Fibroblast of the conjunctiva (primary cell): Measurements from ENCODE around the gene AHCTF1.

Source experiments
- DNase-seq: peaks from one replicate; pipeline ENCODE4 v3.0.0-alpha.2; 2010; ENCODE audit warnings: low read depth

Gene AHCTF1, protein sequence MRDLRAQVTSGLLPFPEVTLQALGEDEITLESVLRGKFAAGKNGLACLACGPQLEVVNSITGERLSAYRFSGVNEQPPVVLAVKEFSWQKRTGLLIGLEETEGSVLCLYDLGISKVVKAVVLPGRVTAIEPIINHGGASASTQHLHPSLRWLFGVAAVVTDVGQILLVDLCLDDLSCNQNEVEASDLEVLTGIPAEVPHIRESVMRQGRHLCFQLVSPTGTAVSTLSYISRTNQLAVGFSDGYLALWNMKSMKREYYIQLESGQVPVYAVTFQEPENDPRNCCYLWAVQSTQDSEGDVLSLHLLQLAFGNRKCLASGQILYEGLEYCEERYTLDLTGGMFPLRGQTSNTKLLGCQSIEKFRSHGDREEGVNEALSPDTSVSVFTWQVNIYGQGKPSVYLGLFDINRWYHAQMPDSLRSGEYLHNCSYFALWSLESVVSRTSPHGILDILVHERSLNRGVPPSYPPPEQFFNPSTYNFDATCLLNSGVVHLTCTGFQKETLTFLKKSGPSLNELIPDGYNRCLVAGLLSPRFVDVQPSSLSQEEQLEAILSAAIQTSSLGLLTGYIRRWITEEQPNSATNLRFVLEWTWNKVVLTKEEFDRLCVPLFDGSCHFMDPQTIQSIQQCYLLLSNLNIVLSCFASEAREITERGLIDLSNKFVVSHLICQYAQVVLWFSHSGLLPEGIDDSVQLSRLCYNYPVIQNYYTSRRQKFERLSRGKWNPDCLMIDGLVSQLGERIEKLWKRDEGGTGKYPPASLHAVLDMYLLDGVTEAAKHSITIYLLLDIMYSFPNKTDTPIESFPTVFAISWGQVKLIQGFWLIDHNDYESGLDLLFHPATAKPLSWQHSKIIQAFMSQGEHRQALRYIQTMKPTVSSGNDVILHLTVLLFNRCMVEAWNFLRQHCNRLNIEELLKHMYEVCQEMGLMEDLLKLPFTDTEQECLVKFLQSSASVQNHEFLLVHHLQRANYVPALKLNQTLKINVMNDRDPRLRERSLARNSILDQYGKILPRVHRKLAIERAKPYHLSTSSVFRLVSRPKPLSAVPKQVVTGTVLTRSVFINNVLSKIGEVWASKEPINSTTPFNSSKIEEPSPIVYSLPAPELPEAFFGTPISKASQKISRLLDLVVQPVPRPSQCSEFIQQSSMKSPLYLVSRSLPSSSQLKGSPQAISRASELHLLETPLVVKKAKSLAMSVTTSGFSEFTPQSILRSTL (N-terminal part only)

DNA sequence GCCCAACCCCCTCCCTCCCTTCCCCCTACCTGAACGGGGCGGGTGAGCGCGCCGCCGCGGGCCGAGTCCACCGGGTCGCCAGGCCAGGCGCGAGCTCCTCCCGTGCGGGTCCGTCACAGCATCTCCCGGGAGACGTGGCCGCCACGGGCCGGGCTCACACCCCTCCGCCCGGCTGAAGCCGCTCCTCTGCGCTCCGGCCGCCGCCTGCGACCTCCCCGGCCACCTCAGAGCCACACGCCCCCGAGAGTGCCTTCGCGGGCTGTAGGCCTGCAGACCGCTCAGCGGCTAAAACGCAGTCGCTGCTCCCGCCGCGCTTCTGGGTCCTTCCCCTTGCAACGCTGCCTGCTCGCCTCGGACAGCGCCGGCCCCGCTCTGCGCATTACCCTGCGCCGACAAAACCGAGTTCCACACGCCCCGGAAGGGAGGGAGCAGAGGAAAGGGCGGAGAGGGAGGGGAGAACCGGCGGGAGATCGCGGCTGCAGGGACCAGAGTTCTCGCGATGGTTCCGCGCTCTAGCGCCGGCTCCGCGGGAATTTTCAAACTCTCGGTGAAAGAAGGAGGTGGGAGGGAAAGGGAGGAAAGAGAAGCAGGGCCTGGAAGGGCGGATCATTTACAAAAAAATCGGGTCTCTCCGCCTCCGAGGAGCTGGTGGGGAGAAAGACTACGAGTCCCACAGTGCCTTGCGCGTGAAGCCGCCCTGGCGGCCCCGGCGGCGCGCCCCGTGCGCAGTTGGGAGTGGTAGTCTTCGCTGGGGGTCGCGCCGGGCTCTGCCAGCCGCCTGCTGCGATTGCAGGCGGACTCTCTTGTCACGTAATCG lies at the start of gene AHCTF1:
Gene AHCTF1, minus strand, starts transcription at position 400 of the 817 bp plus-strand sequence. CDS start 13,578 bp downstream, outside the sequence.
- DNase-seq, result peak; percentile 96

GRCh38 chr1:246978785-246979184 lies 47.0 kb upstream of the AHCTF1 start:
- DNase-seq, result no peak

DNA sequence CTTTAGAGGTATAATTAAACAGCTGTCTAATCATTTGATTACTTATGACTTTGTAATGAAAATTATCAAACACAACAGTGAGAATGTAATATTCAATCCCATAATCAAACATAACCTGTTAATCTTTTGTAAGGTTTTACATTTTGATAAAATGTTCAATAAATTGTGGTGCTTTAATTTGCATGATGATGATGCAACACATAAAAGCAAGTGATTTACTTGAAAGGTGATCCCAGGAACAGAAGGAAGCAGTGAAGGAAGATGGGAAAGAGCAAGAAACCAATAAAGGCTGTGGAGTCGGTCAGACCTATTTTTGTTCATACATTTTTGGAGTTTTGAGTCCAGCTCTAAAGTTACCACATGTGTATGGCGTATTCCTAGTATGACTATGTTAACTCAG lies 46.5 kb upstream of the AHCTF1 start:
- no peak for DNase-seq

GRCh38 chr1:246971969-246972368 lies 40.2 kb upstream of the AHCTF1 start:
- DNase-seq, result no peak

DNA sequence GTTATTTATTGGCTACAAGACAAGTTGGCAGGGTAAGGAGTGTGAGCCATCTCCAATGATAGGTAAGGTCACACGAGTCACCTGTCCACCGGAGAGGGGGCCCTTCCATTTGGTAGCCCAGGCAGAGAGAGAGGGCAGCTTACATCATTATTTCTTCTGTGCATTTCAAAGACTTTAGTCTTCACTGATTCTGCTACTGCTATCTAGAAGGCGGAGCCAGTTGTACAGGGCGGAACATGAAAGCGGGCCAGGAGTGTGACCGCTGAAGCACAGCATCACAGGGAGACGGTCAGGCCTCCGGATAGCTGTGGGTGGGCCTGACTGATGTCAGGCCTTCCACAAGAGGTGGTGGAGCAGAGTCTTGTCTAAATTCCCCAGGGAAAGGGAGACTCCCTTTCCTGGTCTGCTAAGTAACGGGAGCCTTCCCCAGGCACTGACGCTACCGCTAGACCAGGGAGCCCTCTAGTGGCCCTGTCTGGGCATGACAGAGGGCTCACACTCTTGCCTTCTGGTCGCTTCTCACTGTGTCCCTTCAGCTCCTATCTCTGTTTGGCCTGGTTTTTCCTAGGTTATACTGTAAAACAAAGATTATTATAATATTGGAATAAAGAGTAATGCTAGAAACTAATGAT lies 39.5 kb upstream of the AHCTF1 start:
- DNase-seq, result no peak

DNA sequence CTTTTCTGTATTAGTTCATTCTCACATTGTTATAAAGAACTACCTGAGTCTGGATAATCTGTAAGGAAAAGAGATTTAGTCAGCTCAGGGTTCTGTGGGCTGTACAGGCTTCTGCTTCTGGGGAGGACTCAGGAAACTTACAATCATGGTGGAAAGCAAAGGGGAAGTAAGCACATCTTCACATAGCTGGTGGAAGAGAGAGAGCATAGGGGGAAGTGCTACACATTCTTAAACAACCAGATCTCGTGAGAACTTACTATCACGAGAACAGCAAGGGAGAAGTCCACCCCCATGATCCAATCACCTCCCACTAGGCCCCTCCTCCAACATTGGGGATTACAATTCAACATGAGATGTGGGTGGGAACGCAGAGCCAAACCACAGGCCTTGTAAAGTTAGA lies 37.9 kb upstream of the AHCTF1 start:
- DNase-seq, result no peak

GRCh38 chr1:246966502-246966901 lies 34.8 kb upstream of the AHCTF1 start:
- no peak for DNase-seq

- DNase-seq, result no peak
Measured at GRCh38 chr1:246959944-246960693, 28.4 kb upstream of the AHCTF1 start.

DNA sequence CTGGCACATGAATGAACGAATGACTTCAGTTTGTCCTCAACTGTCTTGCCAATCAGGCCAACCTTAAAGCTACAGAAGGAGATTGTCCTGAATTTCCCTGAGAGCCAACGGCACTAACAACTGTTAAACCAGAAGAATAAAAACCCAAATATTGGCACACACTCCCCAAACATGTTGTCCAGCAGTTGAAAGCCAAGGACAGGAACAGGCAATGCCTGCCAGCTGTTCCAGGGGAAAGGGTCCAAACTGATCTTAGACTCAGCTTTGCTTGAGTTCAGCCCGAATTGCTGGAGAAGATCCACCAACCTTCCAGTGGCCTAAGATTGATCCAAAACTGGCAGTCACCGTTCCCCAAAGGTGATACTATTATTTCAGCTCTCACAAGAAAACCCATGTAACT lies 22.4 kb upstream of the AHCTF1 start:
- no peak for DNase-seq

DNA sequence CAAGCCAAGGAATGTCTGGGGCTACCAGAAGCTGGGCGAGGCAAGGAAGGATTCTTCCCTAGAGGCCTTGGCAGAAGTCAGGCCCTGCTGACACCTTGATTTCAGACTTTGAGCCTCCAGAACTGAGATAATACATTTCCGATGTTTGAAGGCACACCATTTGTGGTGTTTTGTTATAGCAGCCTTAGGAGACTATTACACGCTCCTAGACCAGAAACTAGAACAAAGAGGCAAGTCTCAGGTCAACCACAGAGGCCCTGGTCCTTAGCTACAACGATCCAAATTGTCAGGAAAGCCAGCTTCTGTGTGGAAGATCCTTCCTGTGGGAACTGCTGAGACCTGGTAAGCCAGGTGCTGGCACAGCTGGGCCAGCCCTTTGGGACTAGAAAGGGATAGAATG lies 19.7 kb upstream of the AHCTF1 start:
- DNase-seq, result no peak

- DNase-seq, result no peak
Measured at GRCh38 chr1:246949956-246950355, 18.2 kb upstream of the AHCTF1 start.

GRCh38 chr1:246947255-246947654 lies 15.5 kb upstream of the AHCTF1 start:
- DNase-seq, result peak; percentile 83

DNA sequence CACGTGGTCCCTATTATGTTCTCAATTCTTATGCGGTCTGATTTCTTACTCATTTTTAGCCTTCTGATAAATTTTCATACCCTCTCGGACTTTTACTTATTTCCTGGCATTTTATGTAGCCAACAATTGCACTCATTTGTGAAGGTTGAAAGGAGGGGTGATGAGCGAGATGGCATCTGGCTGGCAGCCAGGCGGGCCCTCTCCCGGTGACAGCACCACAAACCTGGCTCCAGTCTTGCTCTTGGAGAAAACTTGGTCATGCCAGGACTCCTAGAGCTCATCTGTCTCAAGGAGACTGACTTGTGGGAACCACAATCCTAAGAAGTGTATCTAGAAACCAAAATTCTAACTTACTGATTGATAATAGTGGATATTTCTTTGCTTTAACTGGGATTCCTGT lies 14.6 kb upstream of the AHCTF1 start:
- no peak for DNase-seq

GRCh38 chr1:246934765-246935164 lies 3.0 kb upstream of the AHCTF1 start:
- DNase-seq, result no peak

DNA sequence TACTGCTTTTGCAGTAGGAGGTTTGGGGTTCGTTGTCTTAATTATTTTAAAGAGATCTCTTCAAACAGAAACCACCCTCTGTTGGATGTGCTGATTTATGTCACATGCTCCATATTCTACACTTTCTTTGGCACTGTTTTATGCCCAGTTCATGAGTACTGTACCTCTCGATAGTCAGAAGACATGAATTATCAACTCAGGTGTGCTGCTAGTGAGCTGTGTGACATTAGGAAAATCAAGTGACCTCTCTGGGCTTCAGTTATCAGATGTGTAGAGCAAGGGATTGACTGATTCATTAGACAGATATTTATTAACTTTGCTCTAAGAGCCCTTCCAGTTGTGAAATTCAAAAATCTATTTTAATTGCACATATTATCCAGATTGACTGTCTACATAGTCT lies 2.1 kb upstream of the AHCTF1 start:
- no peak for DNase-seq

DNA sequence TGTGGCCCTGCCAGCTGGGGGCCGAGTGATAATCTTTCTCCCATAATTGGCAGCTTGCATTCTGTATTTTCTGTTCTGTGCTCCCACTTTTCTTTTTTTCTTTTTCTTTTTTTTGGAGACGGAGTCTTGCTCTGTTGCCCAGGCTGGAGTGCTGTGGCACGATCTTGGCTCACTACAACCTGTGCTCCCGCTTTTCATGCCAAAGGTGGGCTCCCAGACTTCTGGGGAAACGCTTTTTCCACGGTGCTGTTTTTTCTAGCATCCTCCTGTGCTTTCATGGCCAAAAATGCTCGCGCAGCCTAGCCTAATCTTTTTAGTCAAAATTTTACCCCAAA lies 585 bp upstream of the AHCTF1 start:
- DNase-seq, result no peak

DNA sequence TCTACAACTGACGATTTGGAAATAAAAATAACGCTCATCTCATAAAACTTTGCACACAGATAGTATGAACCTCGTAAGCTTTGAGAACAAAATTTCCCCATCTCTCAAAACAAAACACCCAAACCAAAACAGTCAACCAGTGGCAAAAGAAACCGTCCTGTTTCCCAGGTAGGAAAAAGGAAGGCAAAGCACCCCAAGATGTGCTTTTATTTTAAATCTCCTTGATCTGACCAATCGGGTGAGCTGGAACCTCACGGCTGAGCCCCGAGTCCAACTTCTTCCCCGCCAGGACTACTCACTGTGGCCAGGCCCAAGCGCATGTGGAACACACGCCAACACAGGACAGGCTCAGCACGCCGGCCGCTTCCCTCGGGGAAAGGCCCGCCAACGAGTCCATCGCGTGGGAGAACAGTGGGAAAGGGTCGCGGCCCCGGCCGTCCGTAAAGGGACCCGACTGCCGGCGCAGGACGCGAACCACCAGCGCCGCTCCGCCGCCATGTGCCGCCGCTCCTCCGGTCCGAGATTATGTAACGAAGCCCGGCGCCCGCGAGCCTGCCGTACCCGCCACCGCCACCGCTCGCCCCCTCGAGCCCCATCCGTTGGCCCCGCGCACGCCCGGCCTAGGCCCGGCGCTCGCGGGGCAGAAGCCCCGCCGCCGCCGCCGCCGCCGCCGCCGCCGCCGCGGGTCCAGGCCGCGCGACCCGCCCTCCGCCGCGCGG lies 759 bp downstream of the AHCTF1 start:
- peak; percentile 18 for DNase-seq

DNA sequence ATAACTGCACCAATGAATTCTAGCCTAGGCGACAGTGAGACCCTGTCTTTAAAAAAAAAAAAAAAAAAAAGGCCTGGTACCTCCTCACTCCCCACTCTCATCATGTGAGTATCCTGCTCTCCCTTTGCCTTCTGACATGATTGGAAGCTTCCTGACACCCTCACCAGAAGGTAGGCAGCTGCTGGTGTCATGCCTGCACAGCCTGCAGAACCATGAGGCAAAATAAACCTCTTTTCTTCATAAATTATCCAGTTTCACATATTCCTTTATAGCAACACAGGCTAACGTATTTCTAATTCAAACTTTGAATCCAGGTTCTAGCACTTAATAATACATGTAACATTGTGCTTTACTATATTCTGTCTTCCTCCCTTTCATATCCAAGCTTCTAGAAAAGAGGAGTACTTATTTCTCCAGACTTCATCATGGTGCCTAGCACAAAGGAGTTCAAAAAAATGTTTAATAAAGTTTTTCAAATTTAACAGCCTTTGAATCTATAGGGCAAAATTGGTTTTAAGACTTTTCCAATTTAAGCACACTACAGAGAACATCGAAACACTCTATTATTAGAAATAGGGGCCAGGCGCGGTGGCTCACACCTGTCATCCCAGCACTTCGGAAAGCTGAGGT lies 5.6 kb downstream of the AHCTF1 start:
- no peak for DNase-seq

DNA sequence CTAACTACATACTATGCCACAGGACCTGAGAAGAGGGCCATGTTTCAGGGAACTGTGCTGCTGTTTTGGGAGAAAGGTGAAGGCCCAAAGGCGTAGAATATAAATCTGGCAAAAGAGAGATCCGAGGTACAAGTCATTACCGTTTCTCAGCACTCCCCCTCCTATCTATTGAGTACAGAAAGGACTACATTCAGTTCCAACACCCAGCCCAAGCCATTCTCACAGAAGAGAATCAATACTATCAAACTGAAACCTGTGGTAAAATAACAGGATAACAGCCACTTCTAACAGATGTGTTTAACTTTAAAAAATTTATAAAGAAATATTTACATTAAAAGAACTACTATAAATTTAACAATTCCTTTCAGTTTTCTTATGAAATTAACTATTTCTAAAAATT lies 7.8 kb downstream of the AHCTF1 start:
- DNase-seq, result no peak
